Fibroblast of pulmonary artery (primary cell): ENCODE data around the gene EOLA2.
"Not testable (repeated sequence)": the region's sequence is repeated elsewhere in the genome, so short reads cannot be mapped to it uniquely, and the experiment has no call there.

Experiments used
- DNase-seq: peaks from one replicate; pipeline ENCODE4 v3.0.0-alpha.2; 2010; ENCODE audit warnings: low read depth
- H3K4me3 ChIP-seq: replicated peaks from 2 replicates; pipeline ENCODE4 v1.5.1; 2011; ENCODE audit warnings: low read depth, mild to moderate bottlenecking, control low read depth, low read length, moderate library complexity
- TF ChIP-seq, protein P1 (sequence below): IDR thresholded peaks from 2 replicates; pipeline ENCODE4 v1.5.1; 2011; ENCODE audit warnings: mild to moderate bottlenecking, control low read depth, low read length, inconsistent platforms; ENCODE audit errors: missing control alignments

The EOLA2 gene

GRCh38 chrX:149961572-149961971, 23.3 kb upstream of the EOLA2 start:
- DNase-seq = no peak
- no peak overlapping the region for H3K4me3 ChIP-seq
- TF ChIP-seq, protein P1, sequence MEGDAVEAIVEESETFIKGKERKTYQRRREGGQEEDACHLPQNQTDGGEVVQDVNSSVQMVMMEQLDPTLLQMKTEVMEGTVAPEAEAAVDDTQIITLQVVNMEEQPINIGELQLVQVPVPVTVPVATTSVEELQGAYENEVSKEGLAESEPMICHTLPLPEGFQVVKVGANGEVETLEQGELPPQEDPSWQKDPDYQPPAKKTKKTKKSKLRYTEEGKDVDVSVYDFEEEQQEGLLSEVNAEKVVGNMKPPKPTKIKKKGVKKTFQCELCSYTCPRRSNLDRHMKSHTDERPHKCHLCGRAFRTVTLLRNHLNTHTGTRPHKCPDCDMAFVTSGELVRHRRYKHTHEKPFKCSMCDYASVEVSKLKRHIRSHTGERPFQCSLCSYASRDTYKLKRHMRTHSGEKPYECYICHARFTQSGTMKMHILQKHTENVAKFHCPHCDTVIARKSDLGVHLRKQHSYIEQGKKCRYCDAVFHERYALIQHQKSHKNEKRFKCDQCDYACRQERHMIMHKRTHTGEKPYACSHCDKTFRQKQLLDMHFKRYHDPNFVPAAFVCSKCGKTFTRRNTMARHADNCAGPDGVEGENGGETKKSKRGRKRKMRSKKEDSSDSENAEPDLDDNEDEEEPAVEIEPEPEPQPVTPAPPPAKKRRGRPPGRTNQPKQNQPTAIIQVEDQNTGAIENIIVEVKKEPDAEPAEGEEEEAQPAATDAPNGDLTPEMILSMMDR = no peak

DNA sequence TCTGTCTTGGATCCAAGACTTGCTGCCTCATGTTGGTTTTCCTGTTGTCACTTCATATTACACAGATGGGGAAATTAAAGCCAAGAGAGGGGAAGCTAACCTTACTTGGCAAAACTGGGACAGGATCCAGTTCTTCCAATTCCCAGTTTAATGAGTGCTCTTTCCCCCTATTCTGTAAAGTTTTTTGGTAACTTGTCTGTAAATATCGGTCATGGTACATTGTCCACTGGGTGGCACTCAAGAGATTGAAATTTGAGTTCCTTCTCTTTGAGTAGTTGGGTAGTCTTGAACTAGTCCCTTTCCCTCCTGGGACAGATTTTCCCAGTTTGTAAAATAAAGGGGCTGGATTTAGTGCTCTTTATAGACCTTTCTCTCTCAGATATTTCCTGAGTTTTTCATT, 12.4 kb upstream of the EOLA2 start:
- no peak overlapping the region for H3K4me3 ChIP-seq
- TF ChIP-seq, protein P1 = peak; percentile 44
- DNase-seq = peak; percentile 75

DNA sequence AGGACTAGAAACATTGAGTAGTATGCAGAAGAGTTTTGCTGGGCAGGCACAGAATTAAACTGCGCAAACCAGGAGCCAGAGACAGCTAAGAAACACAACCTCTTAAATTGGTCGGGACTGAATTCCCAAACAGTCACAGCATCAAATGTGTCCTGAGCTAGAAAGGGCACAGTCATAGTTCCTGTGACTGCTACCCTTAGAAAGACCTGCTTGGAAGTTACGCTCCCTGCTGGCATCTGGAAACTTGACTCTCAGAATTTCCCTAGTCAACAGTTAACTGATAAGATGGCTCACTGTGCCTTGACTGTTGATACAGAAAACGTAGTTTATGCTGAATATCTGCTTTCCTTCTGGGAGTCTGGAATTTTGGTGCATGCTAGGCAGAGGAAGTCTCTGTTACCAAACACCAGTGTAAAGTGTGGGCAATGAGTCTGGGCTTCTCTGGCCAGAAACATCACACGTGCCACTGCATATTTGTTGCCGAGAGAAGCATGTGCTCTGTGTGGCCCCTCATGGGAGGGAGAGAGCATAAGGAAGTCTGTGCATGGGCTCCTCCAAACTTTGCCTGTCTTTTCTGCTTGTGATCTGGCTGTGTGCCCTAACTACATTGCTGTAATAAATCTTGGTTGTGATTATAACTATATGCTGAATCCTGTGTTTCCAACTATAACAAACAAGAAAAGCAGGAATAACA, 11.6 kb upstream of the EOLA2 start:
- no peak for DNase-seq
- H3K4me3 ChIP-seq = no peak overlapping the region

GRCh38 chrX:149948016-149948415, 9.7 kb upstream of the EOLA2 start:
- TF ChIP-seq, protein P1 = no peak
- no peak overlapping the region for H3K4me3 ChIP-seq
- no peak for DNase-seq

More for the DNA sequence above, 11.6 kb upstream of the EOLA2 start:
- TF ChIP-seq, protein P1 = no peak

DNA sequence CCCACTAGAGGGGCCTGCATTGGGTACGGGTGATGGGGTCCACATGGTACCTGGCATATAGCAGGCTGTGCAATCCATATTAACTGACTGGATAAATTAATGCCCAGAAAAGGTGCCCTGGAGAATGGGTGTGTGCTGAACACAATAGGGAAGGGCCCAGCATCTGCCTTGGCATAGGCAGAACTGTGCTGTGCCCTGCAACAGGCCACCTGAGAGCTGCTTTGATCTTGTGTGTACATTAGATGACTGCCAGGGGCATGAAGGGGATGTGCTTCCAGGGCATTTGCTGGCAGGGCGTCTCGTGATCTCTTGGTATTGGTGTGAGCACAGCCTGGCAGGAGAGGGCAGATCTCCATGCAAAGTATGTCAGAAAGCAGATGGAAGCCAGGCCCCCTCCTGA, 8.6 kb upstream of the EOLA2 start:
- H3K4me3 ChIP-seq, DNase-seq: not testable (repeated sequence)

GRCh38 chrX:149945820-149946219, 7.5 kb upstream of the EOLA2 start:
- H3K4me3 ChIP-seq, DNase-seq: not testable (repeated sequence)

DNA sequence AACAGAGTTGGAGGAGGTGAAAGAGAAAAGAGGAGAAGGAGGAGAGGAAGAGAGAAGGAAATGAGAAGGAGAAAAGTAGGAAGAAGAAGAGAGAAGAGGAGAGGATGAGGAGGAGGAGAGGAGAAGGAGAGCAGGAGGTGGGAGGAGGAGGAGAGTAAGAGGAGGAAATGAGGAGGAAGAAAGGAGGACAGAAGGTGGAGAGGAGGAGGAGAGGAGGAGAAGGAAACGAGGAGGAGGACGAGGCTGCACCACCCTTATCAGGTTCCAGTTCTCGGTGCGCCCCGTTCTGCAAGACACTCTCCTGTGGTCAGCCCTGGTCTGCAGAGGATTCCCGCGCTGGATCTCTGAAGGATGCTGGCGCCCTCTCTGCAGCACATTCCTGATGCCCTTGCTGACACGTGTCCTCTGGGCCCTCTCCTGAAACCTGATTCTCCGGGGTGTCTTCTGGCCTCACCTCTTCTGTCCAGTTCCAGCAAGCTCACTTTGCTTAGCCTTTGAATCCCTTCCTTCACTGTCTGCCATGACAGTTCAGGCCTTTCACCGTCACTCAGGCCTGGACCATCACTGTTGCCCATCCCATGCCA, 6.9 kb upstream of the EOLA2 start:
- DNase-seq, H3K4me3 ChIP-seq: not testable (repeated sequence)

- DNase-seq = not testable (repeated sequence)
- H3K4me3 ChIP-seq = peak overlapping the region; percentile 24
- TF ChIP-seq, protein P1 = peak; percentile 52
Measured at GRCh38 chrX:149940674-149941024, 2.4 kb upstream of the EOLA2 start.
